ENCODE results near the gene PARP8. TPM values are rescaled to one million over a fixed set of nuclear protein-coding genes. Genes with fewer than 3 reads are reported as not detected.
A peak's percentile ranks its signal among the peaks of the same experiment; 100 is the strongest.
"Not testable (repeated sequence)": the region's sequence is repeated elsewhere in the genome, so short reads cannot be mapped to it uniquely, and the experiment has no call there.

Gene PARP8
- polyA plus RNA-seq, 1 experiment = 25.1 TPM

DNA sequence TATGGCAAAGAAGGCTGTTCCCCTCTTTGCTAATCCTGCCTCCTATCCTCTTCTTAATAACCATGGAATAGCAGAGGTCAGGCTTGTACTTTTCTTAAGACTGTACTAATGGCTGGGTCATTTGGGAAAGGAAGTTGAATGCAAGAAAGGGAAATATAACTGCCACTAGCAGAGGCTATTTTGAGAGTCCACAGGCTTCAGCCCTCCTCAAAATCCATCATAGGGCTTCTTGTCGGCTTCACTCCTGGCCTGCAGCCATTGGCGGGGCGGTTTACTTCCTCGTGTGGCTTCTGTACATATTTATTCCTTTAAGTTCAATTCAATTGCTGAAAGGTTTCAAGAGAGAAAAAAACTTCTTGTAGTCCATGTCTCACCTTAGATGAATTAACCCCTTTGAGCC lies 2.8 kb upstream of the PARP8 start:
- no peak overlapping the region for H3K4me3 ChIP-seq (ENCODE audit: low read depth, low read length)
- CTCF ChIA-PET = no interaction called here
- H3K9me3 ChIP-seq (ENCODE audit: control insufficient read depth, insufficient read depth, low read length) = no peaks in the 10 kb centered on the region
- POLR2A ChIA-PET = no interaction called here
- H3K27me3 ChIP-seq (ENCODE audit: control insufficient read depth, insufficient read depth, low read length) = no peaks in the 10 kb centered on the region
- H3K27ac ChIP-seq (ENCODE audit: low read depth, low read length) = no peak overlapping the region
- TF ChIP-seq, protein P1, sequence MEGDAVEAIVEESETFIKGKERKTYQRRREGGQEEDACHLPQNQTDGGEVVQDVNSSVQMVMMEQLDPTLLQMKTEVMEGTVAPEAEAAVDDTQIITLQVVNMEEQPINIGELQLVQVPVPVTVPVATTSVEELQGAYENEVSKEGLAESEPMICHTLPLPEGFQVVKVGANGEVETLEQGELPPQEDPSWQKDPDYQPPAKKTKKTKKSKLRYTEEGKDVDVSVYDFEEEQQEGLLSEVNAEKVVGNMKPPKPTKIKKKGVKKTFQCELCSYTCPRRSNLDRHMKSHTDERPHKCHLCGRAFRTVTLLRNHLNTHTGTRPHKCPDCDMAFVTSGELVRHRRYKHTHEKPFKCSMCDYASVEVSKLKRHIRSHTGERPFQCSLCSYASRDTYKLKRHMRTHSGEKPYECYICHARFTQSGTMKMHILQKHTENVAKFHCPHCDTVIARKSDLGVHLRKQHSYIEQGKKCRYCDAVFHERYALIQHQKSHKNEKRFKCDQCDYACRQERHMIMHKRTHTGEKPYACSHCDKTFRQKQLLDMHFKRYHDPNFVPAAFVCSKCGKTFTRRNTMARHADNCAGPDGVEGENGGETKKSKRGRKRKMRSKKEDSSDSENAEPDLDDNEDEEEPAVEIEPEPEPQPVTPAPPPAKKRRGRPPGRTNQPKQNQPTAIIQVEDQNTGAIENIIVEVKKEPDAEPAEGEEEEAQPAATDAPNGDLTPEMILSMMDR (IDR thresholded peaks at IDR 0.05; ENCODE audit: low read depth, low read length) = no peak
- no peak for DNase-seq (ENCODE audit: low read depth, low spot score)

DNA sequence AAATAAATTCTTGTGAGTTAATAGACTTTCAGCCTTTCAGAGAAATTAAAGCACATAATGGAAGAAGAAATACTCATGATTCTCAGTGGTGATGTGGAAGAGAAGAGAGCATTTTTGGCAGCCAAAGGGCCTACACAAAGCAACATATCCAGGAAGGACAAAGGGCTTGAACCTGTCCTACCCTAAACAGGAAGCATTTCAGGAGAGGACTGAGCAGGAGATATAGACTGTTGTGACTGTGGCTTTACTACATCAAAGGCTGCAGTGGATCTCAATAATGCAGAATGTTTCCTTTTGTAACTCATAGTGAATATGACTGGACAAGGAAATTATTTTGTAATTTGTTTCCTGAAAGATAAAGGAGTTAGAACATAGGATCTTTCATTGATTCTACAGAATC lies 1.3 kb upstream of the PARP8 start:
- no peaks in the 10 kb centered on the region for H3K27me3 ChIP-seq (ENCODE audit: control insufficient read depth, insufficient read depth, low read length)
- no peak overlapping the region for H3K4me3 ChIP-seq (ENCODE audit: low read depth, low read length)
- no peaks in the 10 kb centered on the region for H3K9me3 ChIP-seq (ENCODE audit: control insufficient read depth, insufficient read depth, low read length)
- TF ChIP-seq, protein P1 (IDR thresholded peaks at IDR 0.05; ENCODE audit: low read depth, low read length) = no peak
- DNase-seq (ENCODE audit: low read depth, low spot score) = no peak
- no peak overlapping the region for H3K27ac ChIP-seq (ENCODE audit: low read depth, low read length)
- POLR2A ChIA-PET = no interaction called here
- CTCF ChIA-PET = interaction anchor here (0.6 to 1.1 kb wide), 2 partner anchors 86 to 96 kb away, joined by 3 to 4 read pairs; no protein-coding TSS in a partner anchor

DNA sequence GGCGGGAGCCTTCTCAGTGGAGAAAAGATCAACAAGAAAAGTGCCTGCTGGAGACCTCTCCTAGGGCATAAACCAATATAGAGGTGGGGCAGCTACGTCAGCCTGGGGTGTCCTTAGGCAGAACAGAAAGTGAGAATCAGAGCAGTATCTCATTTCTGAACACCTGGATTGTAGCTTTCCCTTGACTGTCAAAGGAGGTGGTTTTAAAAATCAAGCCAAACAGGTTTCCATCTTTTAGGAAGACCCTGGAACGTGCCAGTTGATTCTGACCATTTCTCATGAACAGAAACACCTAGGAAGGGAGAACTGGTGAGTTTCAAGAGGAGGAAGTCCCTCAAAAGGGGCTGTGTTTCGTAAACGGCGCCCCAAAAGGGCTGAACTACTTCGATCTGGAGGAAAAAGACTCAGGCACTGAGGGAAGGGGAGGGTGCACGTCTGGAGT lies 655 bp upstream of the PARP8 start:
- CTCF ChIA-PET = interaction anchor here (0.6 to 1.1 kb wide), 2 partner anchors 85 to 97 kb away, joined by 3 to 4 read pairs; no protein-coding TSS in a partner anchor
- H3K27me3 ChIP-seq (ENCODE audit: control insufficient read depth, insufficient read depth, low read length); DNase-seq (ENCODE audit: low read depth, low spot score); POLR2A ChIA-PET; H3K27ac ChIP-seq (ENCODE audit: low read depth, low read length); H3K9me3 ChIP-seq (ENCODE audit: control insufficient read depth, insufficient read depth, low read length): not testable (repeated sequence)
- H3K4me3 ChIP-seq (ENCODE audit: low read depth, low read length) = peak overlapping the region; percentile 90

DNA sequence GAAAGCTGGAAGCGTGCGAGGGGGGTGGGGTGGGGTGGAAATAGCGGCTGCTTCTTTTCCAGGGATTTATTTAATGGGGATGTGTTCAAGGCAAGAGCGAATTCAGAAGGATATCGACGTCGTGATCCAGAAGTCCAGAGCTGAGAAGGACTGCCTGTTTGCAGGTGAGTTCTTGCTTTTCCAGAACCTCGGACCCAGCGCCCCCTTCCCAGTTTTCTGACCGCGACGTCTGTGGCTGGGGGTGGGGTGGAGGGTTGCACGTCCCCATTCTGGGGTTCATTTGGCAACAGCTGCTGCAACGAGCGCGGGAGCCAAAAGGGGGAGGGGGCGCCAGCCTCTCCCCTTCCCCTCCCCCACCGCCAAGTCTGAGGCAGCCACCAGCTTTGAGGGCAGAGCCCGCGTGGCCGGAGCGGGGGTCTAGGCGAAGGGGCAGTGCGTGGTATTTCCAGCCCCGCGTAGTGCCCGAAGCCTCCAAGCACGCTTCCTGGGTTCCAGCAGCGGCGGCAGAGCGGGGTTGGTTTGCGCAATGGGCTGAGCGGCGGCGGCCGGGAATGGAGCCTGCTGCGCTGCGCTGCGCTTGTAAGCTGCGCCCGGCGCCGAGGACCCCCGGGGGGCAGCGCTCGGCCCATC lies 701 bp downstream of the PARP8 start:
- DNase-seq (ENCODE audit: low read depth, low spot score) = no peak
- no peaks in the 10 kb centered on the region for H3K9me3 ChIP-seq (ENCODE audit: control insufficient read depth, insufficient read depth, low read length)
- H3K27me3 ChIP-seq (ENCODE audit: control insufficient read depth, insufficient read depth, low read length) = no peaks in the 10 kb centered on the region
- peak overlapping the region; percentile 90 for H3K4me3 ChIP-seq (ENCODE audit: low read depth, low read length)
- TF ChIP-seq, protein P1 (IDR thresholded peaks at IDR 0.05; ENCODE audit: low read depth, low read length) = no peak
- ChIA-PET CTCF (interaction anchor here (0.6 to 0.9 kb wide), 2 partner anchors 85 to 153 kb away, joined by 3 read pairs; no protein-coding TSS in a partner anchor), POLR2A (interaction anchor here (1.3 kb wide), 1 partner anchor 76 kb away, joined by 4 read pairs; no protein-coding TSS in a partner anchor)
- peak overlapping the region; percentile 61 for H3K27ac ChIP-seq (ENCODE audit: low read depth, low read length)

DNA sequence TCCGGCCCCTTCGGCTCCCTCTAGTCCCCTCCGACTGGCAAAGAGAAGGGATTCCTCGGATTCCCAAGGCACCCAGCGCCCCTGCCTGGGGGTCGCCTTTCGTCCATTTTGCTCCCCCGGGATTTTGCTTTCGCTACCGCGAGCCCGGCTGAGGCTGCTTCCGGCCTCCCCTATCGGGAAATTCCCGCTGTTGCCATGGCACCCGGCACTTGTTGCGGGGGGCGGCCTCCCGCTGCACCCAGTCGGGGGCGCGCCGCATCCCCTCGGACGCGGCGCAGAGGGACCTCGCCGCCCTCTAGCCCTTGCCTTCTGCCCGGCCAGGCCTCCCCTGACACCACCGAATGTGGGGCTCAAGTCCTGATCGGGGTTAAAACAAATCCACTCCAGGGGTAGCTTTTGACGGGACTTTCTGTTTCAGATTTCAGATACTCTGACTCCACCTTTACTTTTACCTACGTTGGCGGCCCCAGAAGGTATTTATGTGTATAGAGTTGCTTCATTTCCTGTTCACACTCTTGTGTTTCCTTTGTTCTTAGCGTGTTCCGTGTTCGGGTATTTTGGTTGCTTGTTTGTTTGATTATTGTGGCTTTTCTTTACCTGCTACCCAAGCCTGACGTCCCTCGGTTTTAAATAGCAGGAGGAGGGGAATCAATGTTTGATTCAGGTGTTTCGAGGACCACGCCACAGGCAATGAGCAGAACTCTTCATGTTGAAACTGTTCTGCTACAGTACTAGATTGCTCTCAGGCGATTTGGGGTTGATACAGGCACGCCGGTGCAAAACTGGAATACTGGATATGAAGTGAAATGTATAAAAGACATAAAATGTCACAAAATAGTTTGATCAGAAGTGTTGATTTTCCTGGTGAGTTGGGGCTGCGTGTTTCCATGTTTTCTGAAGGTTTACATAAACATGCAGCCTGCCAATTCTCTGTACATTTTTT lies 1.5 kb downstream of the PARP8 start:
- POLR2A ChIA-PET = interaction anchor here (1.3 kb wide), 1 partner anchor 75 kb away, joined by 4 read pairs; no protein-coding TSS in a partner anchor
- Histone ChIP-seq H3K9me3 (ENCODE audit: control insufficient read depth, insufficient read depth, low read length) (no peaks in the 10 kb centered on the region), H3K4me3 (ENCODE audit: low read depth, low read length) (peak overlapping the region; percentile 90), H3K27me3 (ENCODE audit: control insufficient read depth, insufficient read depth, low read length) (no peaks in the 10 kb centered on the region), H3K27ac (ENCODE audit: low read depth, low read length) (peak overlapping the region; percentile 61)
- TF ChIP-seq, protein P1 (IDR thresholded peaks at IDR 0.05; ENCODE audit: low read depth, low read length) = no peak
- DNase-seq (ENCODE audit: low read depth, low spot score) = no peak
- CTCF ChIA-PET = interaction anchor here (0.6 kb wide), 1 partner anchor 84 kb away, joined by 3 read pairs; no protein-coding TSS in a partner anchor

DNA sequence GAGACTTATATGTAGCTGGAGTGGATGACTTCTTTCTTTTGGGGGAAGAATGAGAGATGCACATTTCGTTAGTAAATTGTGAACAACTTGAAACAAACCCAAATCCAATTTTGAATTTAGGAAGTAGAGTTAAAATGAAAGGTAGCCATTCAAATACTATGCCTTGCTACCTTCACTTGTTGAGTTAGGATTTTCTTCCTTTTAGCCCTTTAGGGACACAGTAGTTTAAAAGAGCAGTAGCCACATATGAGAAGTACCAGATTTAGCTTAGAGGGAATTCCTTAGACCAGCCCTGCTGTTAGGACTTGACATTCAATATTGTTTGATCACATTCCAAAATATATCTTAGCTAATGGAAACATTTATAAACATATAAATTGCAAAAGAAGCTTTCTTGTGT lies 2.2 kb downstream of the PARP8 start:
- H3K9me3 ChIP-seq (ENCODE audit: control insufficient read depth, insufficient read depth, low read length); H3K27ac ChIP-seq (ENCODE audit: low read depth, low read length); H3K27me3 ChIP-seq (ENCODE audit: control insufficient read depth, insufficient read depth, low read length); DNase-seq (ENCODE audit: low read depth, low spot score); POLR2A ChIA-PET; CTCF ChIA-PET: not testable (repeated sequence)
- peak overlapping the region; percentile 90 for H3K4me3 ChIP-seq (ENCODE audit: low read depth, low read length)
